Measurements from ENCODE around the gene DERA. TPM values are rescaled to one million over a fixed set of nuclear protein-coding genes. Genes with fewer than 3 reads are reported as not detected.
"Not testable (repeated sequence)": the region's sequence is repeated elsewhere in the genome, so short reads cannot be mapped to it uniquely, and the experiment has no call there.

DERA gene
- total RNA-seq, 1 donor from 2014 or later, result 20.2 TPM

DNA sequence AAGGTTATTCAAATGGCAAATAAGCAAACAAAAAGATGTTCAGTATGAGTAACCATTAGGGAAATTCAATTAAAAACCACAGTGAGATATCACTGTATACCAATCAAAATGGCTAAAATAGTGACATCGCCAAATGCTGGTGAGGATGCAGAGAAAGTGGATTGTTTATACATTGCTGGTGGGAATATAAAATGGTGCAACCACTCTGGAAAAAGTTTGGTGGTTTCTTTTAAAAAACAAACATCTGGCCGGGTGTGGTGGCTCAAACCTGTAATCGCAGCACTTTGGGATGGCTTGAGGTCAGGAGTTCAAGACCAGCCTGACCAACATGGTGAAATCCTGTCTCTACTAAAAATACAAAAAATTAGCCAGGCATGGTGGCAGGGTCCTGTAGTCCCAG lies 42.9 kb upstream of the DERA start:
- no peak overlapping the region for H3K4me3 ChIP-seq
- intact Hi-C loops (cut with micrococcal nuclease), result no loop called here
- no peak for DNase-seq
- H3K36me3 ChIP-seq, result no peaks in the 10 kb centered on the region
- no peak for TF ChIP-seq CTCF (IDR thresholded peaks at IDR 0.05; ENCODE audit: borderline replicate concordance)
- H3K9me3 ChIP-seq (replicated peaks), result no peaks in the 10 kb centered on the region
- no peak overlapping the region for H3K27ac ChIP-seq (replicated peaks)
- no peaks in the 10 kb centered on the region for H3K4me1 ChIP-seq
- no peaks in the 10 kb centered on the region for H3K27me3 ChIP-seq (ENCODE audit: low read depth)

GRCh38 chr12:15873556-15873955 lies 37.6 kb upstream of the DERA start:
- TF ChIP-seq CTCF (IDR thresholded peaks at IDR 0.05; ENCODE audit: borderline replicate concordance), result no peak
- Histone ChIP-seq H3K36me3 (no peaks in the 10 kb centered on the region), H3K4me1 (no peaks in the 10 kb centered on the region), H3K27ac (replicated peaks) (no peak overlapping the region), H3K27me3 (ENCODE audit: low read depth) (no peaks in the 10 kb centered on the region), H3K9me3 (replicated peaks) (no peaks in the 10 kb centered on the region), H3K4me3 (no peak overlapping the region)
- DNase-seq, result no peak
- intact Hi-C loops (cut with micrococcal nuclease), result no loop called here

- H3K4me1 ChIP-seq; intact Hi-C loops (cut with micrococcal nuclease): not testable (repeated sequence)
Observed at GRCh38 chr12:15874556-15875145, 36.5 kb upstream of the DERA start.

DNA sequence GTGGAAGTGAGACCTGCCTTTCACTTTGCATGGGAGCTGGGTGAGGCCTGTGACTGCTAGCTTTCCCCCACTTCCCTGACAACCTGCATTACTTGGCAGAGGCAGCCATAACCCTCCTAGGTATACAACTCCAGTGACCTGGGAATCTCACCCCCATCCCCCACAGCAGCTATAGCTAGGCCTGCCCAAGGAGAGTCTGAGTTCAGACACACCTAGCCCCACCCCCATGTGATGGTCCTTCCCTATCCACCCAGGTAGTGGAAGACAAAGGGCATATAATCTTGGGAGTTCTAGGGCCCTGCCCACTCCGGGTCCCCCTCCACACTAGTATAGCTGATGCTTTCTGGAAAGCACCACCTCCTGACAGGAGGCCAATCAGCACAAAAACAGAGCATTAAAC lies 35.3 kb upstream of the DERA start:
- intact Hi-C loops (cut with micrococcal nuclease), result no loop called here
- DNase-seq, result no peak
- Histone ChIP-seq H3K27me3 (ENCODE audit: low read depth) (no peaks in the 10 kb centered on the region), H3K4me3 (no peak overlapping the region), H3K4me1 (no peaks in the 10 kb centered on the region), H3K36me3 (no peaks in the 10 kb centered on the region), H3K9me3 (replicated peaks) (no peaks in the 10 kb centered on the region), H3K27ac (replicated peaks) (no peak overlapping the region)
- no peak for TF ChIP-seq CTCF (IDR thresholded peaks at IDR 0.05; ENCODE audit: borderline replicate concordance)

More at GRCh38 chr12:15874556-15875145, 36.5 kb upstream of the DERA start:
- H3K9me3 ChIP-seq (replicated peaks); H3K27me3 ChIP-seq (ENCODE audit: low read depth); DNase-seq; H3K36me3 ChIP-seq; H3K27ac ChIP-seq (replicated peaks); H3K4me3 ChIP-seq: not testable (repeated sequence)

DNA sequence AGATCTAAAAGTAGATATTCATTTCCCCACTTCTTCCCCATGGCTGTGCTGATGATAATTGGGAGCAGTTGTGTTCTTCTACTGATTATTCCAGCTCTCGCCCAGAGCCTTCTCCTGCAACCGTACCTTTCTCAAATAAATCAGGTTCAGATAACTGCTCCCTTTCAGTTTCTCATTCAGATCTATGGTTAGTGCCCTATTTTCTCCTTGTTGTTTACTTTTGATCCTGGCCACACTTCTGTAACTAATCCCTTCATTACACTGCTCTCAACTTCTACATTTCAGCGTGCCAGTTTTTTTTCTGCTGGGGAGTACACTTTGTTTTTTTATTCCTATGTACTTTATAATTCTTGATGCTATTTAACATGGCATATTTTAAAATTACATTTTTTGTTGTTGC lies 31.7 kb upstream of the DERA start:
- no peak overlapping the region for H3K4me3 ChIP-seq
- no peak for TF ChIP-seq CTCF (IDR thresholded peaks at IDR 0.05; ENCODE audit: borderline replicate concordance)
- H3K4me1 ChIP-seq, result peaks cover 31% of the 10 kb centered on the region
- peaks cover 4% of the 10 kb centered on the region for H3K36me3 ChIP-seq
- H3K27me3 ChIP-seq (ENCODE audit: low read depth), result no peaks in the 10 kb centered on the region
- no peaks in the 10 kb centered on the region for H3K9me3 ChIP-seq (replicated peaks)
- no peak overlapping the region for H3K27ac ChIP-seq (replicated peaks)
- intact Hi-C loops (cut with micrococcal nuclease), result no loop called here
- DNase-seq, result no peak

GRCh38 chr12:15880721-15881120 lies 30.4 kb upstream of the DERA start:
- DNase-seq, result no peak
- Histone ChIP-seq H3K9me3 (replicated peaks) (no peaks in the 10 kb centered on the region), H3K27ac (replicated peaks) (no peak overlapping the region), H3K36me3 (peaks cover 10% of the 10 kb centered on the region), H3K4me1 (peaks cover 44% of the 10 kb centered on the region), H3K27me3 (ENCODE audit: low read depth) (no peaks in the 10 kb centered on the region), H3K4me3 (no peak overlapping the region)
- intact Hi-C loops (cut with micrococcal nuclease), result no loop called here
- no peak for TF ChIP-seq CTCF (IDR thresholded peaks at IDR 0.05; ENCODE audit: borderline replicate concordance)
